ENCODE results near the gene COLGALT1. TPM values are rescaled to one million over a fixed set of nuclear protein-coding genes. Genes with fewer than 3 reads are reported as not detected.
"Not testable (repeated sequence)": the region's sequence is repeated elsewhere in the genome, so short reads cannot be mapped to it uniquely, and the experiment has no call there.

The COLGALT1 gene
- total RNA-seq, 4 donors from 2014 or later: 74.5 to 141 (median 88.2) TPM

- no peak overlapping the region for H3K27ac ChIP-seq
- 88 to 94% methylated on average over 4 of the region's 4 CpGs for WGBS, 2 donors
Measured at GRCh38 chr19:17544418-17544817, 11.0 kb upstream of the COLGALT1 start.

GRCh38 chr19:17548145-17548544, 7.3 kb upstream of the COLGALT1 start:
- TF ChIP-seq POLR2A (IDR thresholded peaks at IDR 0.05) (no peak), EP300 (IDR thresholded peaks at IDR 0.05) (no peak), CTCF (IDR thresholded peaks at IDR 0.05) (no peak)
- Histone ChIP-seq H3K9me3 (no peaks in the 10 kb centered on the region), H3K4me3 (no peak overlapping the region), H3K27ac (no peak overlapping the region), H3K27me3 (no peaks in the 10 kb centered on the region), H3K36me3 (no peaks in the 10 kb centered on the region), H3K4me1 (peaks cover 0 to 3% (median 0%) of the 10 kb centered on the region in 4 donors)
- WGBS, 2 donors: 78% methylated on average over 6 of the region's 6 CpGs
- no peak for DNase-seq (ENCODE audit: low spot score in 2 of 2)

More at GRCh38 chr19:17544418-17544817, 11.0 kb upstream of the COLGALT1 start:
- Histone ChIP-seq H3K9me3 (peaks cover 0 to 9% (median 0%) of the 10 kb centered on the region in 4 donors), H3K27me3 (no peaks in the 10 kb centered on the region), H3K36me3 (no peaks in the 10 kb centered on the region), H3K4me1 (peaks cover 0 to 6% (median under 1%) of the 10 kb centered on the region in 4 donors), H3K4me3 (no peak overlapping the region)
- TF ChIP-seq EP300 (IDR thresholded peaks at IDR 0.05) (no peak), CTCF (IDR thresholded peaks at IDR 0.05) (no peak), POLR2A (IDR thresholded peaks at IDR 0.05) (no peak)
- no peak for DNase-seq (ENCODE audit: low spot score in 2 of 2)

- DNase-seq (ENCODE audit: low spot score in 2 of 2): no peak
- Histone ChIP-seq H3K27ac (no peak overlapping the region), H3K4me3 (no peak overlapping the region), H3K36me3 (no peaks in the 10 kb centered on the region), H3K4me1 (peaks cover 0 to 13% (median 0%) of the 10 kb centered on the region in 4 donors), H3K9me3 (no peaks in the 10 kb centered on the region), H3K27me3 (no peaks in the 10 kb centered on the region)
- TF ChIP-seq CTCF (IDR thresholded peaks at IDR 0.05): no peak
- no peak for TF ChIP-seq POLR2A (IDR thresholded peaks at IDR 0.05)
- TF ChIP-seq EP300 (IDR thresholded peaks at IDR 0.05): no peak
- WGBS, 2 donors: 55 to 70% methylated on average over 5 of the region's 5 CpGs
Measured at GRCh38 chr19:17549085-17549740, 6.2 kb upstream of the COLGALT1 start.

- TF ChIP-seq CTCF (IDR thresholded peaks at IDR 0.05) (no peak), EP300 (IDR thresholded peaks at IDR 0.05) (no peak), POLR2A (IDR thresholded peaks at IDR 0.05) (no peak)
- Histone ChIP-seq H3K36me3 (no peaks in the 10 kb centered on the region), H3K9me3 (no peaks in the 10 kb centered on the region), H3K27me3 (no peaks in the 10 kb centered on the region), H3K4me1 (peaks cover 0 to 17% (median 5%) of the 10 kb centered on the region in 4 donors), H3K4me3 (no peak overlapping the region), H3K27ac (no peak overlapping the region)
- DNase-seq (ENCODE audit: low spot score in 2 of 2): no peak
- 90 to 95% methylated on average over 4 of the region's 4 CpGs for WGBS, 2 donors
Measured at GRCh38 chr19:17550076-17550667, 5.3 kb upstream of the COLGALT1 start.

GRCh38 chr19:17552735-17553134, 2.7 kb upstream of the COLGALT1 start:
- not testable (repeated sequence) for H3K36me3 ChIP-seq; H3K27me3 ChIP-seq; H3K4me3 ChIP-seq; DNase-seq (ENCODE audit: low spot score in 2 of 2); H3K9me3 ChIP-seq
- Histone ChIP-seq H3K27ac (peak overlapping the region in 1 of 4 donors; percentile 27), H3K4me1 (peaks cover 0 to 35% (median 14%) of the 10 kb centered on the region in 4 donors)
- WGBS, 2 donors: 91 to 94% methylated on average over 4 of the region's 4 CpGs
